HepG2 (cell line): ENCODE results near the gene RHBDD2. TPM values are rescaled to one million over a fixed set of nuclear protein-coding genes. Genes with fewer than 3 reads are reported as not detected.

ENCODE experiments used
- CEBPB ChIP-seq: IDR thresholded peaks from 2 replicates; pipeline ENCODE4 v1.6.1; 2011; ENCODE audit warnings: low read depth, low read length, improper control_type of control experiment, borderline replicate concordance
- ETV5 ChIP-seq: IDR thresholded peaks from 2 replicates; pipeline ENCODE4 v1.6.1; 2018; ENCODE audit warnings: missing biosample characterization, missing genetic modification reagents, inconsistent platforms, borderline replicate concordance
- FOXO1 ChIP-seq: sonication (generic); formaldehyde crosslinking; IDR thresholded peaks from 2 replicates; pipeline ENCODE4 v1.4.0; 2020; ENCODE audit warnings: missing genetic modification reagents
- GTF2F1 ChIP-seq: fragments of 150-350 bp; IDR thresholded peaks from 2 replicates; pipeline ENCODE4 v1.6.1; 2014; ENCODE audit warnings: low read length
- HDAC6 ChIP-seq: fragments of 200-600 bp; sonication (generic); IDR thresholded peaks from 2 replicates; pipeline ENCODE4 v1.7.0; 2017; ENCODE audit warnings: mild to moderate bottlenecking, antibody characterized with exemption, low read length, low read depth
- MEIS2 ChIP-seq: sonication (generic); formaldehyde crosslinking; IDR thresholded peaks from 2 replicates; pipeline ENCODE4 v1.9.0; 2021; ENCODE audit warnings: mild to moderate bottlenecking, missing genetic modification reagents
- NAIF1 ChIP-seq: sonication (generic); formaldehyde crosslinking; IDR thresholded peaks from 2 replicates; pipeline ENCODE4 v1.5.0; 2020; ENCODE audit warnings: mild to moderate bottlenecking, missing genetic modification reagents, borderline replicate concordance
- REPIN1 ChIP-seq: sonication (generic); formaldehyde crosslinking; IDR thresholded peaks from 2 replicates; pipeline ENCODE4 v1.8.0; 2022; ENCODE audit warnings: missing genetic modification reagents, low read depth, mild to moderate bottlenecking, borderline replicate concordance
- SIX1 ChIP-seq: sonication (generic); formaldehyde crosslinking; IDR thresholded peaks from 2 replicates; pipeline ENCODE4 v1.4.0; 2020; ENCODE audit warnings: missing genetic modification reagents, borderline replicate concordance
- SOX6 ChIP-seq, 2 experiments: fragments of 450-650 bp in 1 of 2; sonication (generic) in 1 of 2; formaldehyde crosslinking in 1 of 2; IDR thresholded peaks; 2 replicates each; pipeline versions ENCODE4 v1.4.0 to v1.6.1; 2017 to 2020; ENCODE audit warnings: antibody characterized with exemption in 1 of 2, mild to moderate bottlenecking in 1 of 2, missing genetic modification reagents in 1 of 2
- SPEN ChIP-seq: sonication (generic); formaldehyde crosslinking; IDR thresholded peaks from 2 replicates; pipeline ENCODE4 v1.5.1; 2020; ENCODE audit warnings: low read depth, mild to moderate bottlenecking, missing genetic modification reagents
- STAG1 ChIP-seq: sonication (generic); formaldehyde crosslinking; IDR thresholded peaks from 2 replicates; pipeline ENCODE4 v1.4.0; 2020; ENCODE audit warnings: missing genetic modification reagents
- ZNF3 ChIP-seq: IDR thresholded peaks from 2 replicates; pipeline ENCODE4 v1.7.0; 2017; ENCODE audit warnings: inconsistent platforms
- ZNF550 ChIP-seq: sonication (generic); formaldehyde crosslinking; IDR thresholded peaks from 2 replicates; pipeline ENCODE4 v1.4.0; 2020; ENCODE audit warnings: mild to moderate bottlenecking, missing genetic modification reagents, borderline replicate concordance
- ZNF816 ChIP-seq: sonication (generic); formaldehyde crosslinking; IDR thresholded peaks from 2 replicates; pipeline ENCODE4 v1.8.0; 2022; ENCODE audit warnings: missing genetic modification reagents, mild to moderate bottlenecking, borderline replicate concordance
- ZSCAN21 ChIP-seq: sonication (generic); formaldehyde crosslinking; IDR thresholded peaks from 2 replicates; pipeline ENCODE4 v1.8.0; 2022; ENCODE audit warnings: mild to moderate bottlenecking, missing genetic modification reagents, moderate library complexity, borderline replicate concordance
- polyA plus RNA-seq, 8 experiments: library from polyadenylated mRNA; depleted of rRNA in 3 of 8; stranded (reverse) in 7 of 8; unstranded in 1 of 8; fragments of >200 nt; fragmentation: Illumina TruSeq in 4 of 8; extraction: Trizol in 4 of 8; gene quantifications; 2 replicates each; pipeline versions ENCODE4 v1.2.1 to v1.2.3, GENCODE V29; 2011 to 2016; ENCODE audit warnings: low read depth in 4 of 8, missing spikeins in 1 of 8, mixed read lengths in 1 of 8; ENCODE audit not compliant: insufficient read depth in 1 of 8
- total RNA-seq, 5 experiments: library from RNA; depleted of rRNA; stranded (reverse); fragments of >200 nt; fragmentation: Illumina TruSeq; extraction: Trizol; gene quantifications; 2 replicates each; pipeline ENCODE4 v1.2.3, GENCODE V29; 2016; ENCODE audit warnings: low read depth in 1 of 5
- TF ChIP-seq, protein P1 (sequence below): sonication (generic); formaldehyde crosslinking; IDR thresholded peaks from 2 replicates; pipeline ENCODE4 v1.8.0; 2022; ENCODE audit warnings: missing genetic modification reagents, mild to moderate bottlenecking, inconsistent platforms, borderline replicate concordance
- TF ChIP-seq, protein P2 (sequence below): sonication (generic); formaldehyde crosslinking; IDR thresholded peaks from 2 replicates; pipeline ENCODE4 v1.4.0; 2020; ENCODE audit warnings: missing genetic modification reagents, borderline replicate concordance
- TF ChIP-seq, protein P3 (sequence below): sonication (generic); formaldehyde crosslinking; IDR thresholded peaks from 2 replicates; pipeline ENCODE4 v1.8.0; 2022; ENCODE audit warnings: mild to moderate bottlenecking, missing genetic modification reagents, moderate library complexity
- TF ChIP-seq, protein P4 (sequence below): sonication (generic); formaldehyde crosslinking; IDR thresholded peaks from 2 replicates; pipeline ENCODE4 v1.9.0; 2022; ENCODE audit warnings: missing genetic modification reagents, mild to moderate bottlenecking, borderline replicate concordance
- TF ChIP-seq, protein P5 (sequence below): IDR thresholded peaks from 2 replicates; pipeline ENCODE4 v1.6.1; 2012; ENCODE audit warnings: inconsistent platforms

RHBDD2 gene
- total and polyA plus RNA-seq, 2 of the 13 experiments (the other 11 are each of a cell fraction or from before 2014, with no cell fraction given) = 23.1 to 26.4 TPM

DNA sequence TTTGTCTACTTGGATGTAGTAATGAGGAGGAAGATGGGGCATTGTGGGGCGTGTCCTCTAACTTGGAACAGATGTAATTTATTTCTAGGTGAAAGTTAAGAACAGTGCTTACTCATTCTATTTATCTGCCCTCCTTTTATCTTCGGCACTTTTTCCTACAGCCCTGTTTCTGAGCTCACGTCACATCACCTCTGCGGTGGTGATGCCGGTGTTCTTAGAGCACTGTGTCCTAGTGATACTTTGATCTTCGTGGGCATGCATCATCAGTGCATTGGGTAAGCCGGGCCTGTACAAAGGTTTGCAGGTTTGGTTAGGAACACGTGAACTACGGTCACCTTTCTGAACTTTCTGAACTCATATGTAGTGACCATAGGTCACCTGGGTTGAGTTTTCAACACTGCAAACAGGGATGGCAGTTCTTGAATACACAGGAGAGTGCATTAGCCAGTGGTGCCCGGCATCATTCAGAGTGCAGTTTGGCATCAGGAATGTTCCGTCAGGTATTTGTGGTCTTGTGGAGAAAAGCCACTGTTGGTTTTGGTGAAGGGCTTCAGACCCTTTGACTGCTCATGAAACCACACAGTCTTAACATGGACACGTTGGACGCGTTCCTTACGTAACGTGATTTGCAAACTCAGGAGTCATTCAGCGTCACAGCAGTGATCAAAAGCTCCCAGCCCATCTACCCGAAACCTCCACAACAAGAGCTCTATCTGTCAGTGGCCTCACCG is 41.8 kb downstream of the RHBDD2 start (continued):
- TF ChIP-seq, protein P1, sequence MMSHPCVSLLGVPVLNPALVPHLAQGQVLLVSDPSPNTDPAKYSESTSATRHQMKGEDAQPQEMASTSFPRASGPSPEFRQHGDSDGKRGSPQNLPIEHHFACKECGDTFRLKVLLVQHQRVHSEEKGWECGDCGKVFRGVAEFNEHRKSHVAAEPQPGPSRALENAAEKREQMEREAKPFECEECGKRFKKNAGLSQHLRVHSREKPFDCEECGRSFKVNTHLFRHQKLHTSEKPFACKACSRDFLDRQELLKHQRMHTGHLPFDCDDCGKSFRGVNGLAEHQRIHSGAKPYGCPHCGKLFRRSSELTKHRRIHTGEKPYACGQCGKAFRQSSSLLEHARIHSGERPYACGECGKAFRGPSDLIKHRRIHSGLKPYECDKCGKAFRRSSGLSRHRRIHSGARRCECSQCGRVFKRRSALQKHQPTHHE (CRISPR knock-in tag) = peak; percentile 67; the same call in 1 of the 2 replicates
- TF ChIP-seq REPIN1 (CRISPR knock-in tag) = peak; percentile 64; the same call in 1 of the 2 replicates
- peak; percentile 94 for TF ChIP-seq CEBPB
- no peak for TF ChIP-seq HDAC6
- TF ChIP-seq ZNF550 (CRISPR knock-in tag) = no peak
- peak; percentile 78; the same call in 1 of the 2 replicates for TF ChIP-seq ETV5 (CRISPR knock-in tag)
- TF ChIP-seq ZNF816 (CRISPR knock-in tag) = peak; percentile 81; the same call in 1 of the 2 replicates
- TF ChIP-seq SOX6 (IDR thresholded peaks at IDR 0.05) = no peak
- peak; percentile 97 for TF ChIP-seq SOX6 (CRISPR knock-in tag; IDR thresholded peaks at IDR 0.05)
- TF ChIP-seq, protein P2, sequence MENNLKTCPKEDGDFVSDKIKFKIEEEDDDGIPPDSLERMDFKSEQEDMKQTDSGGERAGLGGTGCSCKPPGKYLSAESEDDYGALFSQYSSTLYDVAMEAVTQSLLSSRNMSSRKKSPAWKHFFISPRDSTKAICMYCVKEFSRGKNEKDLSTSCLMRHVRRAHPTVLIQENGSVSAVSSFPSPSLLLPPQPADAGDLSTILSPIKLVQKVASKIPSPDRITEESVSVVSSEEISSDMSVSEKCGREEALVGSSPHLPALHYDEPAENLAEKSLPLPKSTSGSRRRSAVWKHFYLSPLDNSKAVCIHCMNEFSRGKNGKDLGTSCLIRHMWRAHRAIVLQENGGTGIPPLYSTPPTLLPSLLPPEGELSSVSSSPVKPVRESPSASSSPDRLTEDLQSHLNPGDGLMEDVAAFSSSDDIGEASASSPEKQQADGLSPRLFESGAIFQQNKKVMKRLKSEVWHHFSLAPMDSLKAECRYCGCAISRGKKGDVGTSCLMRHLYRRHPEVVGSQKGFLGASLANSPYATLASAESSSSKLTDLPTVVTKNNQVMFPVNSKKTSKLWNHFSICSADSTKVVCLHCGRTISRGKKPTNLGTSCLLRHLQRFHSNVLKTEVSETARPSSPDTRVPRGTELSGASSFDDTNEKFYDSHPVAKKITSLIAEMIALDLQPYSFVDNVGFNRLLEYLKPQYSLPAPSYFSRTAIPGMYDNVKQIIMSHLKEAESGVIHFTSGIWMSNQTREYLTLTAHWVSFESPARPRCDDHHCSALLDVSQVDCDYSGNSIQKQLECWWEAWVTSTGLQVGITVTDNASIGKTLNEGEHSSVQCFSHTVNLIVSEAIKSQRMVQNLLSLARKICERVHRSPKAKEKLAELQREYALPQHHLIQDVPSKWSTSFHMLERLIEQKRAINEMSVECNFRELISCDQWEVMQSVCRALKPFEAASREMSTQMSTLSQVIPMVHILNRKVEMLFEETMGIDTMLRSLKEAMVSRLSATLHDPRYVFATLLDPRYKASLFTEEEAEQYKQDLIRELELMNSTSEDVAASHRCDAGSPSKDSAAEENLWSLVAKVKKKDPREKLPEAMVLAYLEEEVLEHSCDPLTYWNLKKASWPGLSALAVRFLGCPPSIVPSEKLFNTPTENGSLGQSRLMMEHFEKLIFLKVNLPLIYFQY = no peak; the same call in 1 of the 2 replicates
- TF ChIP-seq, protein P3, sequence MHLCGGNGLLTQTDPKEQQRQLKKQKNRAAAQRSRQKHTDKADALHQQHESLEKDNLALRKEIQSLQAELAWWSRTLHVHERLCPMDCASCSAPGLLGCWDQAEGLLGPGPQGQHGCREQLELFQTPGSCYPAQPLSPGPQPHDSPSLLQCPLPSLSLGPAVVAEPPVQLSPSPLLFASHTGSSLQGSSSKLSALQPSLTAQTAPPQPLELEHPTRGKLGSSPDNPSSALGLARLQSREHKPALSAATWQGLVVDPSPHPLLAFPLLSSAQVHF (CRISPR knock-in tag) = no peak
- TF ChIP-seq MEIS2 (CRISPR knock-in tag) = no peak
- TF ChIP-seq SPEN (CRISPR knock-in tag) = peak; percentile 73; the same call in 1 of the 2 replicates
- no peak for TF ChIP-seq GTF2F1
- TF ChIP-seq ZNF3 (CRISPR knock-in tag) = peak; percentile 27; the same call in 1 of the 2 replicates
- TF ChIP-seq, protein P4, sequence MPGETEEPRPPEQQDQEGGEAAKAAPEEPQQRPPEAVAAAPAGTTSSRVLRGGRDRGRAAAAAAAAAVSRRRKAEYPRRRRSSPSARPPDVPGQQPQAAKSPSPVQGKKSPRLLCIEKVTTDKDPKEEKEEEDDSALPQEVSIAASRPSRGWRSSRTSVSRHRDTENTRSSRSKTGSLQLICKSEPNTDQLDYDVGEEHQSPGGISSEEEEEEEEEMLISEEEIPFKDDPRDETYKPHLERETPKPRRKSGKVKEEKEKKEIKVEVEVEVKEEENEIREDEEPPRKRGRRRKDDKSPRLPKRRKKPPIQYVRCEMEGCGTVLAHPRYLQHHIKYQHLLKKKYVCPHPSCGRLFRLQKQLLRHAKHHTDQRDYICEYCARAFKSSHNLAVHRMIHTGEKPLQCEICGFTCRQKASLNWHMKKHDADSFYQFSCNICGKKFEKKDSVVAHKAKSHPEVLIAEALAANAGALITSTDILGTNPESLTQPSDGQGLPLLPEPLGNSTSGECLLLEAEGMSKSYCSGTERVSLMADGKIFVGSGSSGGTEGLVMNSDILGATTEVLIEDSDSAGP (CRISPR knock-in tag) = peak; percentile 40
- no peak for TF ChIP-seq ZSCAN21 (CRISPR knock-in tag)
- peak; percentile 86; the same call in 1 of the 2 replicates for TF ChIP-seq FOXO1 (CRISPR knock-in tag)
- 0 out of 2 replicates have a peak, but pooled peaks have one; percentile 10 for TF ChIP-seq STAG1 (CRISPR knock-in tag)
- peak; percentile 49; the same call in 1 of the 2 replicates for TF ChIP-seq NAIF1 (CRISPR knock-in tag)
- TF ChIP-seq, protein P5, sequence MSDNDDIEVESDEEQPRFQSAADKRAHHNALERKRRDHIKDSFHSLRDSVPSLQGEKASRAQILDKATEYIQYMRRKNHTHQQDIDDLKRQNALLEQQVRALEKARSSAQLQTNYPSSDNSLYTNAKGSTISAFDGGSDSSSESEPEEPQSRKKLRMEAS = peak; percentile 88
- TF ChIP-seq SIX1 (CRISPR knock-in tag) = peak; percentile 58; the same call in 1 of the 2 replicates
